Lower lobe of right lung (tissue), 2 donors: ENCODE measurements around the gene PRR5L. TPM values are rescaled to one million over a fixed set of nuclear protein-coding genes. Genes with fewer than 3 reads are reported as not detected.

ENCODE experiments used
- ATAC-seq, 2 donors: fragments of 200-7000 bp; cut with Tn5 transposase; one replicate each; pipeline ENCODE4 v1.9.1; 2020 to 2022; ENCODE audit warnings: mild to moderate bottlenecking in 2 of 2, moderate library complexity in 2 of 2
- DNase-seq: peaks from one replicate; pipeline ENCODE4 v3.0.0-alpha.2; 2020
- H3K27ac ChIP-seq: fragments of 200-600 bp; one replicate; pipeline ENCODE4 v1.8.0; 2022
- H3K27me3 ChIP-seq: fragments of 200-600 bp; one replicate; pipeline ENCODE4 v1.8.0; 2022; ENCODE audit warnings: low read depth
- H3K36me3 ChIP-seq: fragments of 200-600 bp; one replicate; pipeline ENCODE4 v1.8.0; 2022; ENCODE audit warnings: mild to moderate bottlenecking
- H3K4me1 ChIP-seq: fragments of 200-600 bp; one replicate; pipeline ENCODE4 v1.8.0; 2022
- H3K4me3 ChIP-seq: fragments of 200-600 bp; one replicate; pipeline ENCODE4 v1.8.0; 2022; ENCODE audit warnings: mild to moderate bottlenecking
- H3K9me3 ChIP-seq: fragments of 200-600 bp; one replicate; pipeline ENCODE4 v1.8.0; 2022
- CTCF ChIP-seq: fragments of 200-600 bp; IDR thresholded peaks from one replicate; pipeline ENCODE4 v1.8.0; 2022; ENCODE audit warnings: antibody characterized with exemption, mild to moderate bottlenecking
- intact Hi-C: fragments of 100-400 bp; cut with DNase I; formaldehyde crosslinking; loops from one replicate; pipeline ENCODE4 v1.11.0; 2022
- total RNA-seq: library from RNA; stranded (reverse); fragmentation: NEBNext Ultra II Directional; extraction: Animal tissue kit (Norgen Biotek cat#: 25700); gene quantifications from one replicate; pipeline ENCODE4 v1.2.1, GENCODE V29; 2021
- donor health status: DM: no; HTN: yes; CAD: no; lungs with severe emphysema.

The PRR5L gene
- total RNA-seq, 1 donor from 2014 or later: 24.9 TPM

DNA sequence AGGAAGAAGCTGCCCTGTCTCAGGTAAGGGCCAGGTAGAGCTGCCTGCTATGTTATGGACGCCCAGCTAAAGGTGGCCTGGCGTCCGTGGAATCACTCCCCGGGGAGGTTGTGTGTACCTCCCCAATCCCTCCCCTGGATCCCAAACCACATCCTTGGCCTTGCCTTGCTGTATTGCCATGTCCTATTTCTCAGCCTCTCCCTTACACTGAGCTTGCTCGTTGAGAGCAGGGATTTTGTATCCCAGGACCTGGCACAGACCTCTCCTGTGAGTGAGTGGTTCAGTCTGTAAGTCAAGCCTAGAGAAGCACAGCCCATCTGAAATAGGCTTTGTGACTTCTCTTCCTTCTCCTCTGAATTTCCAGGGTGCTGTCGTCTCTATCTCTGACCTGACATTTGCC, 160.1 kb downstream of the PRR5L start:
- no peak for DNase-seq
- ATAC-seq: peak in 1 of 2 donors; percentile 1
- intact Hi-C loops: no loop called here
- H3K36me3 ChIP-seq: peaks cover 16% of the 10 kb centered on the region
- H3K27ac ChIP-seq: peak overlapping the region; percentile 68
- no peak for TF ChIP-seq CTCF
- no peaks in the 10 kb centered on the region for H3K27me3 ChIP-seq
- H3K4me3 ChIP-seq: no peak overlapping the region
- peaks cover 43% of the 10 kb centered on the region for H3K4me1 ChIP-seq
- no peaks in the 10 kb centered on the region for H3K9me3 ChIP-seq

DNA sequence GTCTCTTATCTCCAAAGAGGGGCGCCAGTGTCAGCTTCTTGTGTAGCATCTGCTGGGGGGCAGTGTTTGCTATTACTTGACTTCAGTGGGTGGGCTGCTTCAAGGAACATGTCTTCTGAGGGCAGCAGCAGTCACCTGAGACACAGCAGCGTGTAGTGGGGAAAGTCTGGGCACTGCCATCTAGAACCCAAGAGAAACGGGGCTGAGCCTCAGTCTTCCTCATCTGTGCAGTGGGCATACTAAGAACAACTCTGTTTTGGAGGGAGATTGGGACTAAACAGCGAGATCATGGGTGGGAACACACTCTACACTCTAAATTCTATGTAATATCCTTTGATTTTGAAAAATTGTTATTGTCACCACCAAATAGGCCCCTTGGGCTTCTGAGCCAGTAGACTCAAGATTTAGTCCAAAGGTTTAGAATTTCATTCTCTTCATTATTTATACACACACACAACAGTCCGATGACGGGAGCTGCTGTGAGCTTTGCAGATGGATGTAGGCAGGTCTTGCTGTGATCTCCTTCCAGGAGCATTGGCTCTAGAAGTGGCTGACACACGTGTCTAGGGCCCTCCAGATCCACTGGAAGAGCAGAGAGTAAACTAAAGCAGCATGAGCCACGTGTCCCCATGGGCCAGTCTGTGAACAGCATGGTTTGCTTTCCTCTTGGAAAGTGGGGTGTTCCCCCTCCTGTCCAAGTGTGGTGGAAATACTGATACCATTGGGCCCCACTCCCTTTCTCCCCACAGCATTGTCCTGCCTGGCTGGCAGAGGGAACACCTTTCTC, 162.2 kb downstream of the PRR5L start:
- Histone ChIP-seq H3K4me1 (peaks cover 37% of the 10 kb centered on the region), H3K27ac (no peak overlapping the region), H3K36me3 (peaks cover 24% of the 10 kb centered on the region), H3K27me3 (no peaks in the 10 kb centered on the region), H3K9me3 (no peaks in the 10 kb centered on the region), H3K4me3 (no peak overlapping the region)
- DNase-seq (peak; percentile 73), ATAC-seq (peak; percentile 72 to 90)
- intact Hi-C loops: no loop called here
- no peak for TF ChIP-seq CTCF

DNA sequence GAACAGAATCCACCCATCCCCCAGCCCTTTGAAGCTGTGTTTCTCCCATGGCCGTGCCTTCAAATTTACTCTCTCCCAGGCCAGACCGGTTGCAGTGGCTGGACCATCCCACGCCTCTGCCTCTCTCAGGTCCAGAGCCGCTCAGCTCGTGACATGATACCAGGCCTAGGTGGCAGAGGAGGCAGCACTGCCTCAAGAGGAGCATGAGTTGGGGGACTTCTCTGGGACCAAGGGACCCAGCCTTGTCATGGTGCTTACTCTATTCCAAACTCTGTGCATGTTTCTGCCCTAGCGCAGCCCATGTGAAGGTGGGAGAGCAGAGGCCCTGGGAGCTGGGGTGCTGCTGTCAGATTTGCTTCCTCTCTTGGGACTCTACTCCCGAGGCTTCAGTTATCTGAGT, 163.0 kb downstream of the PRR5L start:
- no peak for ATAC-seq
- Histone ChIP-seq H3K4me1 (peaks cover 37% of the 10 kb centered on the region), H3K27ac (no peak overlapping the region), H3K27me3 (no peaks in the 10 kb centered on the region), H3K9me3 (no peaks in the 10 kb centered on the region), H3K36me3 (peaks cover 24% of the 10 kb centered on the region), H3K4me3 (no peak overlapping the region)
- intact Hi-C loops: no loop called here
- DNase-seq: no peak
- TF ChIP-seq CTCF: no peak

- no peak overlapping the region for H3K27ac ChIP-seq
- ATAC-seq: no peak
Measured at GRCh38 chr11:36460220-36460619, 164.1 kb downstream of the PRR5L start.

GRCh38 chr11:36462321-36462720, 166.2 kb downstream of the PRR5L start:
- Histone ChIP-seq H3K27me3 (no peaks in the 10 kb centered on the region), H3K27ac (no peak overlapping the region), H3K4me1 (peaks cover 15% of the 10 kb centered on the region), H3K9me3 (no peaks in the 10 kb centered on the region), H3K4me3 (no peak overlapping the region), H3K36me3 (peaks cover 13% of the 10 kb centered on the region)
- intact Hi-C loops: no loop called here
- DNase-seq (no peak), ATAC-seq (no peak)
- TF ChIP-seq CTCF: no peak

More at GRCh38 chr11:36460220-36460619, 164.1 kb downstream of the PRR5L start:
- peaks cover 24% of the 10 kb centered on the region for H3K36me3 ChIP-seq
- no peak for TF ChIP-seq CTCF
- H3K9me3 ChIP-seq: no peaks in the 10 kb centered on the region
- intact Hi-C loops: no loop called here
- H3K27me3 ChIP-seq: no peaks in the 10 kb centered on the region
- no peak overlapping the region for H3K4me3 ChIP-seq
- peaks cover 31% of the 10 kb centered on the region for H3K4me1 ChIP-seq
- no peak for DNase-seq
